ENCODE data around the gene ZNF692. TPM values are rescaled to one million over a fixed set of nuclear protein-coding genes. Genes with fewer than 3 reads are reported as not detected.
A peak's percentile ranks its signal among the peaks of the same experiment; 100 is the strongest.

Gene ZNF692
- total and polyA plus RNA-seq, 2 of the 13 experiments (the other 11 are each of a cell fraction or from before 2014, with no cell fraction given), result 27.3 to 45.8 TPM

DNA sequence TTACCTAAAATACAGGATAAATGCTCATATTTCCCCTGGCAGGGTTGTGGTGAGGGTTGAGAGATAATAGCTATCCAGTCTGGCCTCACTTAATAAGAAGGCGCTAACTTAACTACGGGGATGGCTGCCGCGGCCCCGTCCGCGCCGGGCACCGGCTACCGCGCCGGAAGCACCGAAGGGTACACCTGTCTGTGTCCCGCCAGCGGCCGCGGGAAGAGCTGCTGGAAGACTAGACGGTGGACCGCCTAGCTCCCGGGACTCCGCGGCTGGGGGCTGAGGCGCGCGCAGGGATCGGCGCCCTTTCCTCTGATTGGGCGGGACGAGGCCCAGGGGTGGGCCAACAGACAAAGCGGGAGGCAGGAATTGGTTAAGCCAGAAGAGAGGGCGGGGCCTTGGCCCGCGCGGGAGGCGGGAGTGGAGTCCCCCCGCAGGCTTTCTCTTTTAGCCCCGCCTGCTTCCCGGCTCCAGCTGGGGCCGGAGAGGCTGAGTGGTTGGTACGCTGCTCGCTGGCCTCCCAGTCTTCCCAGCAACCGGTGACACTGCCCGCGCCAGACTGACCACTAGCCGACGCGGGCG, 21.0 kb downstream of the ZNF692 start, which contains the start of gene ZNF672 (continued):
- TF ChIP-seq, protein P1, sequence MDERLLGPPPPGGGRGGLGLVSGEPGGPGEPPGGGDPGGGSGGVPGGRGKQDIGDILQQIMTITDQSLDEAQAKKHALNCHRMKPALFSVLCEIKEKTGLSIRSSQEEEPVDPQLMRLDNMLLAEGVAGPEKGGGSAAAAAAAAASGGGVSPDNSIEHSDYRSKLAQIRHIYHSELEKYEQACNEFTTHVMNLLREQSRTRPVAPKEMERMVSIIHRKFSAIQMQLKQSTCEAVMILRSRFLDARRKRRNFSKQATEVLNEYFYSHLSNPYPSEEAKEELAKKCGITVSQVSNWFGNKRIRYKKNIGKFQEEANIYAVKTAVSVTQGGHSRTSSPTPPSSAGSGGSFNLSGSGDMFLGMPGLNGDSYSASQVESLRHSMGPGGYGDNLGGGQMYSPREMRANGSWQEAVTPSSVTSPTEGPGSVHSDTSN (CRISPR knock-in tag; IDR thresholded peaks at IDR 0.05), result no peak
- TF ChIP-seq, protein P2, sequence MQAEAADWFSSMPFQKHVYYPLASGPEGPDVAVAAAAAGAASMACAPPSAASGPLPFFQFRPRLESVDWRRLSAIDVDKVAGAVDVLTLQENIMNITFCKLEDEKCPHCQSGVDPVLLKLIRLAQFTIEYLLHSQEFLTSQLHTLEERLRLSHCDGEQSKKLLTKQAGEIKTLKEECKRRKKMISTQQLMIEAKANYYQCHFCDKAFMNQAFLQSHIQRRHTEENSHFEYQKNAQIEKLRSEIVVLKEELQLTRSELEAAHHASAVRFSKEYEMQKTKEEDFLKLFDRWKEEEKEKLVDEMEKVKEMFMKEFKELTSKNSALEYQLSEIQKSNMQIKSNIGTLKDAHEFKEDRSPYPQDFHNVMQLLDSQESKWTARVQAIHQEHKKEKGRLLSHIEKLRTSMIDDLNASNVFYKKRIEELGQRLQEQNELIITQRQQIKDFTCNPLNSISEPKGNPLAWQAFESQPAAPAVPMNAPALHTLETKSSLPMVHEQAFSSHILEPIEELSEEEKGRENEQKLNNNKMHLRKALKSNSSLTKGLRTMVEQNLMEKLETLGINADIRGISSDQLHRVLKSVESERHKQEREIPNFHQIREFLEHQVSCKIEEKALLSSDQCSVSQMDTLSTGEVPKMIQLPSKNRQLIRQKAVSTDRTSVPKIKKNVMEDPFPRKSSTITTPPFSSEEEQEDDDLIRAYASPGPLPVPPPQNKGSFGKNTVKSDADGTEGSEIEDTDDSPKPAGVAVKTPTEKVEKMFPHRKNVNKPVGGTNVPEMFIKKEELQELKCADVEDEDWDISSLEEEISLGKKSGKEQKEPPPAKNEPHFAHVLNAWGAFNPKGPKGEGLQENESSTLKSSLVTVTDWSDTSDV (CRISPR knock-in tag; IDR thresholded peaks at IDR 0.05), result no peak
- TF ChIP-seq ZNF672 (CRISPR knock-in tag; IDR thresholded peaks at IDR 0.05), result 0 out of 2 replicates have a peak, but pooled peaks have one; percentile 26
- TF ChIP-seq, protein P3, sequence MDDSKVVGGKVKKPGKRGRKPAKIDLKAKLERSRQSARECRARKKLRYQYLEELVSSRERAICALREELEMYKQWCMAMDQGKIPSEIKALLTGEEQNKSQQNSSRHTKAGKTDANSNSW (CRISPR knock-in tag; IDR thresholded peaks at IDR 0.05; ENCODE audit: borderline replicate concordance), result no peak
- TF ChIP-seq, protein P4, sequence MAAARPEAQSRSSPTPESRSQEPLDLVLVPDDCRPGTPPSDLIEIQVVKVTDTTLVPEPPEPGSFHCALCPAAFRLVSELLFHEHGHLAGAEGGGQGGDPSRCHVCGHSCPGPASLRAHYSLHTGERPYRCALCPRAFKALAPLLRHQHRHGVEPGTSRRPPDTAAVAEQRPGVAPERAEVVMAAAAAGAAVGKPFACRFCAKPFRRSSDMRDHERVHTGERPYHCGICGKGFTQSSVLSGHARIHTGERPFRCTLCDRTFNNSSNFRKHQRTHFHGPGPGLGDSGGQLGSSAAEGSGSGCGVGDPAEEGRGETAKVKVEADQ (CRISPR knock-in tag; IDR thresholded peaks at IDR 0.05; ENCODE audit: borderline replicate concordance), result no peak
- no peak for TF ChIP-seq HNRNPK (IDR thresholded peaks at IDR 0.05; ENCODE audit: low read depth, low read length, poor library complexity, severe bottlenecking)
- TF ChIP-seq, protein P5, sequence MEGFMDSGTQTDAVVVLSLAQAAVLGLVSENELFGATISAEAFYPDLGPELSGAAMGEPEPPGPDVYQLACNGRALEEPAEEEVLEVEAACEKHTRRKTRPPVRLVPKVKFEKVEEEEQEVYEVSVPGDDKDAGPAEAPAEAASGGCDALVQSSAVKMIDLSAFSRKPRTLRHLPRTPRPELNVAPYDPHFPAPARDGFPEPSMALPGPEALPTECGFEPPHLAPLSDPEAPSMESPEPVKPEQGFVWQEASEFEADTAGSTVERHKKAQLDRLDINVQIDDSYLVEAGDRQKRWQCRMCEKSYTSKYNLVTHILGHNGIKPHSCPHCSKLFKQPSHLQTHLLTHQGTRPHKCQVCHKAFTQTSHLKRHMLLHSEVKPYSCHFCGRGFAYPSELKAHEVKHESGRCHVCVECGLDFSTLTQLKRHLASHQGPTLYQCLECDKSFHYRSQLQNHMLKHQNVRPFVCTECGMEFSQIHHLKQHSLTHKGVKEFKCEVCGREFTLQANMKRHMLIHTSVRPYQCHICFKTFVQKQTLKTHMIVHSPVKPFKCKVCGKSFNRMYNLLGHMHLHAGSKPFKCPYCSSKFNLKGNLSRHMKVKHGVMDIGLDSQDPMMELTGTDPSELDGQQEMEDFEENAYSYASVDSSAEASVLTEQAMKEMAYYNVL (CRISPR knock-in tag; IDR thresholded peaks at IDR 0.05; ENCODE audit: borderline replicate concordance), result no peak
- peak; percentile 92 for TF ChIP-seq NFYC (CRISPR knock-in tag; IDR thresholded peaks at IDR 0.05)
- TF ChIP-seq, protein P6, sequence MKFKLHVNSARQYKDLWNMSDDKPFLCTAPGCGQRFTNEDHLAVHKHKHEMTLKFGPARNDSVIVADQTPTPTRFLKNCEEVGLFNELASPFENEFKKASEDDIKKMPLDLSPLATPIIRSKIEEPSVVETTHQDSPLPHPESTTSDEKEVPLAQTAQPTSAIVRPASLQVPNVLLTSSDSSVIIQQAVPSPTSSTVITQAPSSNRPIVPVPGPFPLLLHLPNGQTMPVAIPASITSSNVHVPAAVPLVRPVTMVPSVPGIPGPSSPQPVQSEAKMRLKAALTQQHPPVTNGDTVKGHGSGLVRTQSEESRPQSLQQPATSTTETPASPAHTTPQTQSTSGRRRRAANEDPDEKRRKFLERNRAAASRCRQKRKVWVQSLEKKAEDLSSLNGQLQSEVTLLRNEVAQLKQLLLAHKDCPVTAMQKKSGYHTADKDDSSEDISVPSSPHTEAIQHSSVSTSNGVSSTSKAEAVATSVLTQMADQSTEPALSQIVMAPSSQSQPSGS (CRISPR knock-in tag; IDR thresholded peaks at IDR 0.05), result peak; percentile 37; the same call in 1 of the 2 replicates
- no peak for TF ChIP-seq XBP1 (CRISPR knock-in tag; IDR thresholded peaks at IDR 0.05)
- TF ChIP-seq MIER2 (CRISPR knock-in tag; IDR thresholded peaks at IDR 0.05), result 0 out of 2 replicates have a peak, but pooled peaks have one; percentile 13
- peak; percentile 72; the same call in 1 of the 2 replicates for TF ChIP-seq ELF4 (CRISPR knock-in tag; IDR thresholded peaks at IDR 0.05; ENCODE audit: borderline replicate concordance)
- TF ChIP-seq, protein P7, sequence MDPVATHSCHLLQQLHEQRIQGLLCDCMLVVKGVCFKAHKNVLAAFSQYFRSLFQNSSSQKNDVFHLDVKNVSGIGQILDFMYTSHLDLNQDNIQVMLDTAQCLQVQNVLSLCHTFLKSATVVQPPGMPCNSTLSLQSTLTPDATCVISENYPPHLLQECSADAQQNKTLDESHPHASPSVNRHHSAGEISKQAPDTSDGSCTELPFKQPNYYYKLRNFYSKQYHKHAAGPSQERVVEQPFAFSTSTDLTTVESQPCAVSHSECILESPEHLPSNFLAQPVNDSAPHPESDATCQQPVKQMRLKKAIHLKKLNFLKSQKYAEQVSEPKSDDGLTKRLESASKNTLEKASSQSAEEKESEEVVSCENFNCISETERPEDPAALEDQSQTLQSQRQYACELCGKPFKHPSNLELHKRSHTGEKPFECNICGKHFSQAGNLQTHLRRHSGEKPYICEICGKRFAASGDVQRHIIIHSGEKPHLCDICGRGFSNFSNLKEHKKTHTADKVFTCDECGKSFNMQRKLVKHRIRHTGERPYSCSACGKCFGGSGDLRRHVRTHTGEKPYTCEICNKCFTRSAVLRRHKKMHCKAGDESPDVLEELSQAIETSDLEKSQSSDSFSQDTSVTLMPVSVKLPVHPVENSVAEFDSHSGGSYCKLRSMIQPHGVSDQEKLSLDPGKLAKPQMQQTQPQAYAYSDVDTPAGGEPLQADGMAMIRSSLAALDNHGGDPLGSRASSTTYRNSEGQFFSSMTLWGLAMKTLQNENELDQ (CRISPR knock-in tag; IDR thresholded peaks at IDR 0.05; ENCODE audit: borderline replicate concordance), result no peak
- TF ChIP-seq CREM (IDR thresholded peaks at IDR 0.05), result peak; percentile 64
- no peak for TF ChIP-seq CREM (CRISPR knock-in tag; IDR thresholded peaks at IDR 0.05)
- TF ChIP-seq FOXA1 (IDR thresholded peaks at IDR 0.05), result no peak
- no peak for TF ChIP-seq FOXA1 (CRISPR knock-in tag; IDR thresholded peaks at IDR 0.05)
- peak; percentile 21; the same call in 1 of the 2 replicates for TF ChIP-seq GATAD1 (CRISPR knock-in tag; IDR thresholded peaks at IDR 0.05)
- TF ChIP-seq PITX1 (CRISPR knock-in tag; IDR thresholded peaks at IDR 0.05), result no peak

Data from HepG2 (cell line).